ENCODE results near the gene PLXDC2.

Gene PLXDC2

DNA sequence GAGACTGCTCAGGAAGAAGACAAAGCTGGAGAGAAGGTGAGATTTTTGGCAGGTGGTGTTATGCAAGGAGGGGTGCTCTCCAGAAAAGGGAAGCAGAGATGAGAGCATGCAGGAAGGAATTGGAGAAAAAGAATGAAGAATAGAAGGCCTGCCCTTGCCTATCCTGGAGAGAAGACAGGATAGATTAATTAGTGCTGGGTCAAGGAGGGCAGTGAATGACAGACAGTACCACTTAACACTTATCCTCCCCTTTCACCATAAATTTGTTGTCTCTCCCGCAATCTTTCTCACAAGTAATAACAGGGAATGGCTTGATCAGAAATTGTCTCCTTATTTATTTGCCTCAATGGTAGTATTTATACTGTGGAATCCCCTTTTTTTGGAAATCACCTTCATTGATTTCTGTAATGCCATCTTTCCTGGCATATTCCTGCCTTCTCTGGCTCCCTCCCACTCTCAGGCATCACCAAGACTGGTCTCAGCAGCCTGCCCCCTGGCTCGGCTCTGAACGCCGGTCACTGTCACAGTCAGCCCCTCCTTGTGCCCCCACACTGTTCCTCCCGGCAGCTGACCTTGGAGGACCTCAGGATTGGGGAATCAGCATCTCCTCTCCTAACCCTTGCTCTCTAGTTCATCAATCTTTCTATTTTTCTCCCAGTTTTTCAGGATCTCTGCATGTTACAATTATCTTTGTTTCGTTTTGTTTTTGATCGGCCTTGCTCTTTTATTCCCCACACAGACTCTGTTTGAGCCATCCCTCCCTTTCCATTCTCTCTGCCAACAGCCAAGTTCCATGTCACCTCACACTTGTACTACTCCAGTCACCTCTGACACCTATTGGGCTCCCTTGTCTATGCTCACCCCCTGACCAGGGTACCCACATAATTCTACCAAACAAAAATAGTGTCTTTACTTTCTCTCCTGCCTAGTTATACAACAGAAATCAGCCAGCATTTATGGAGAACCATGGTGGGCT, 294.2 kb downstream of the PLXDC2 start (continued):
- TF ChIP-seq ZNF514 (tag by site-specific recombination; IDR thresholded peaks at IDR 0.05) (no peak), ZNF19 (tag by site-specific recombination; IDR thresholded peaks at IDR 0.05; ENCODE audit: low read depth) (no peak), ZFP69B (tag by site-specific recombination; IDR thresholded peaks at IDR 0.05) (no peak), ZNF221 (tag by site-specific recombination; IDR thresholded peaks at IDR 0.05; ENCODE audit: borderline replicate concordance) (no peak), ZNF335 (tag by site-specific recombination; conservative IDR thresholded peaks at IDR 0.05) (no peak), ZNF121 (tag by site-specific recombination; IDR thresholded peaks at IDR 0.05) (no peak), ZNF561 (tag by site-specific recombination; IDR thresholded peaks at IDR 0.05; ENCODE audit: borderline replicate concordance) (no peak)
- TF ChIP-seq, protein P1, sequence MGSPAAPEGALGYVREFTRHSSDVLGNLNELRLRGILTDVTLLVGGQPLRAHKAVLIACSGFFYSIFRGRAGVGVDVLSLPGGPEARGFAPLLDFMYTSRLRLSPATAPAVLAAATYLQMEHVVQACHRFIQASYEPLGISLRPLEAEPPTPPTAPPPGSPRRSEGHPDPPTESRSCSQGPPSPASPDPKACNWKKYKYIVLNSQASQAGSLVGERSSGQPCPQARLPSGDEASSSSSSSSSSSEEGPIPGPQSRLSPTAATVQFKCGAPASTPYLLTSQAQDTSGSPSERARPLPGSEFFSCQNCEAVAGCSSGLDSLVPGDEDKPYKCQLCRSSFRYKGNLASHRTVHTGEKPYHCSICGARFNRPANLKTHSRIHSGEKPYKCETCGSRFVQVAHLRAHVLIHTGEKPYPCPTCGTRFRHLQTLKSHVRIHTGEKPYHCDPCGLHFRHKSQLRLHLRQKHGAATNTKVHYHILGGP (tag by site-specific recombination; IDR thresholded peaks at IDR 0.05): no peak
- TF ChIP-seq, protein P2, sequence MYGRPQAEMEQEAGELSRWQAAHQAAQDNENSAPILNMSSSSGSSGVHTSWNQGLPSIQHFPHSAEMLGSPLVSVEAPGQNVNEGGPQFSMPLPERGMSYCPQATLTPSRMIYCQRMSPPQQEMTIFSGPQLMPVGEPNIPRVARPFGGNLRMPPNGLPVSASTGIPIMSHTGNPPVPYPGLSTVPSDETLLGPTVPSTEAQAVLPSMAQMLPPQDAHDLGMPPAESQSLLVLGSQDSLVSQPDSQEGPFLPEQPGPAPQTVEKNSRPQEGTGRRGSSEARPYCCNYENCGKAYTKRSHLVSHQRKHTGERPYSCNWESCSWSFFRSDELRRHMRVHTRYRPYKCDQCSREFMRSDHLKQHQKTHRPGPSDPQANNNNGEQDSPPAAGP (tag by site-specific recombination; IDR thresholded peaks at IDR 0.05): no peak

DNA sequence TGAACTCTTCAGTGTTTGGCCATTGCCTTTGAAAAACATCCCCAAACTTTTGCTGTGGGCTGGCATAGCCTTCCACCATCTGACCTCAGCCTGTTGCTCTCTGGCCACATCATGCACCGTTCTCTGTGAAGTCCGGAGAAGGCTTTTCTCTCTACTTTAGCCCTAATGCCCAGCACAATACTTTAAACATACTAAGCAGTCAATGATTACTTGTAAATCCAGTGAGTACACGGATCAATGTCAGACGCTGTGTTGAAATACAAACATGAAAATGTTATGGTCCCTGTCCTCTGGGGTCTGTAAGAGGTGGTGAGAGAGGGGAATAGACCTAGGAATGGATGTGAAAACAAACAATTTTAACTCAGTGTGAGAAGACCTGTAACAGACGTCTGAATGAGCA, 297.9 kb downstream of the PLXDC2 start:
- Histone ChIP-seq H3K9me3 (ENCODE audit: control insufficient read depth, insufficient read depth, low read depth, low read length) (no peaks in the 10 kb centered on the region), H3K36me3 (ENCODE audit: control insufficient read depth in 2 of 2, insufficient read depth in 1 of 2, low read length in 2 of 2) (no peaks in the 10 kb centered on the region), H3K4me1 (ENCODE audit: control insufficient read depth, insufficient read depth, low read length) (no peaks in the 10 kb centered on the region), H3K4me3 (ENCODE audit: low read depth, low read length) (no peak overlapping the region), H3K27ac (ENCODE audit: extremely low read depth, low read depth, low read length) (no peak overlapping the region)
- ChIA-PET POLR2A (no interaction called here), CTCF (no interaction called here)
- TF ChIP-seq, protein P3, sequence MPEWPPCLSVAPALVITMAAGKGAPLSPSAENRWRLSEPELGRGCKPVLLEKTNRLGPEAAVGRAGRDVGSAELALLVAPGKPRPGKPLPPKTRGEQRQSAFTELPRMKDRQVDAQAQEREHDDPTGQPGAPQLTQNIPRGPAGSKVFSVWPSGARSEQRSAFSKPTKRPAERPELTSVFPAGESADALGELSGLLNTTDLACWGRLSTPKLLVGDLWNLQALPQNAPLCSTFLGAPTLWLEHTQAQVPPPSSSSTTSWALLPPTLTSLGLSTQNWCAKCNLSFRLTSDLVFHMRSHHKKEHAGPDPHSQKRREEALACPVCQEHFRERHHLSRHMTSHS (tag by site-specific recombination; IDR thresholded peaks at IDR 0.05): no peak
- TF ChIP-seq KLF16 (tag by site-specific recombination; IDR thresholded peaks at IDR 0.05): no peak
- no peak for TF ChIP-seq KLF8 (tag by site-specific recombination; IDR thresholded peaks at IDR 0.05)
- TF ChIP-seq, protein P4, sequence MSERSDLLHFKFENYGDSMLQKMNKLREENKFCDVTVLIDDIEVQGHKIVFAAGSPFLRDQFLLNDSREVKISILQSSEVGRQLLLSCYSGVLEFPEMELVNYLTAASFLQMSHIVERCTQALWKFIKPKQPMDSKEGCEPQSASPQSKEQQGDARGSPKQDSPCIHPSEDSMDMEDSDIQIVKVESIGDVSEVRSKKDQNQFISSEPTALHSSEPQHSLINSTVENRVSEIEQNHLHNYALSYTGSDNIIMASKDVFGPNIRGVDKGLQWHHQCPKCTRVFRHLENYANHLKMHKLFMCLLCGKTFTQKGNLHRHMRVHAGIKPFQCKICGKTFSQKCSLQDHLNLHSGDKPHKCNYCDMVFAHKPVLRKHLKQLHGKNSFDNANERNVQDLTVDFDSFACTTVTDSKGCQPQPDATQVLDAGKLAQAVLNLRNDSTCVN (tag by site-specific recombination; optimal IDR thresholded peaks at IDR 0.05): no peak
- TF ChIP-seq ZNF292 (tag by site-specific recombination; IDR thresholded peaks at IDR 0.05; ENCODE audit: borderline replicate concordance, low read depth): no peak
- TF ChIP-seq, protein P5, sequence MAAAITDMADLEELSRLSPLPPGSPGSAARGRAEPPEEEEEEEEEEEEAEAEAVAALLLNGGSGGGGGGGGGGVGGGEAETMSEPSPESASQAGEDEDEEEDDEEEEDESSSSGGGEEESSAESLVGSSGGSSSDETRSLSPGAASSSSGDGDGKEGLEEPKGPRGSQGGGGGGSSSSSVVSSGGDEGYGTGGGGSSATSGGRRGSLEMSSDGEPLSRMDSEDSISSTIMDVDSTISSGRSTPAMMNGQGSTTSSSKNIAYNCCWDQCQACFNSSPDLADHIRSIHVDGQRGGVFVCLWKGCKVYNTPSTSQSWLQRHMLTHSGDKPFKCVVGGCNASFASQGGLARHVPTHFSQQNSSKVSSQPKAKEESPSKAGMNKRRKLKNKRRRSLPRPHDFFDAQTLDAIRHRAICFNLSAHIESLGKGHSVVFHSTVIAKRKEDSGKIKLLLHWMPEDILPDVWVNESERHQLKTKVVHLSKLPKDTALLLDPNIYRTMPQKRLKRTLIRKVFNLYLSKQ (tag by site-specific recombination; IDR thresholded peaks at IDR 0.05; ENCODE audit: borderline replicate concordance): no peak
- TF ChIP-seq ZBTB17 (tag by site-specific recombination; IDR thresholded peaks at IDR 0.05): no peak
- no peak for TF ChIP-seq BCL11A (tag by site-specific recombination; IDR thresholded peaks at IDR 0.05; ENCODE audit: low read depth)
- TF ChIP-seq ZNF155 (tag by site-specific recombination; IDR thresholded peaks at IDR 0.05): no peak
- TF ChIP-seq, protein P6, sequence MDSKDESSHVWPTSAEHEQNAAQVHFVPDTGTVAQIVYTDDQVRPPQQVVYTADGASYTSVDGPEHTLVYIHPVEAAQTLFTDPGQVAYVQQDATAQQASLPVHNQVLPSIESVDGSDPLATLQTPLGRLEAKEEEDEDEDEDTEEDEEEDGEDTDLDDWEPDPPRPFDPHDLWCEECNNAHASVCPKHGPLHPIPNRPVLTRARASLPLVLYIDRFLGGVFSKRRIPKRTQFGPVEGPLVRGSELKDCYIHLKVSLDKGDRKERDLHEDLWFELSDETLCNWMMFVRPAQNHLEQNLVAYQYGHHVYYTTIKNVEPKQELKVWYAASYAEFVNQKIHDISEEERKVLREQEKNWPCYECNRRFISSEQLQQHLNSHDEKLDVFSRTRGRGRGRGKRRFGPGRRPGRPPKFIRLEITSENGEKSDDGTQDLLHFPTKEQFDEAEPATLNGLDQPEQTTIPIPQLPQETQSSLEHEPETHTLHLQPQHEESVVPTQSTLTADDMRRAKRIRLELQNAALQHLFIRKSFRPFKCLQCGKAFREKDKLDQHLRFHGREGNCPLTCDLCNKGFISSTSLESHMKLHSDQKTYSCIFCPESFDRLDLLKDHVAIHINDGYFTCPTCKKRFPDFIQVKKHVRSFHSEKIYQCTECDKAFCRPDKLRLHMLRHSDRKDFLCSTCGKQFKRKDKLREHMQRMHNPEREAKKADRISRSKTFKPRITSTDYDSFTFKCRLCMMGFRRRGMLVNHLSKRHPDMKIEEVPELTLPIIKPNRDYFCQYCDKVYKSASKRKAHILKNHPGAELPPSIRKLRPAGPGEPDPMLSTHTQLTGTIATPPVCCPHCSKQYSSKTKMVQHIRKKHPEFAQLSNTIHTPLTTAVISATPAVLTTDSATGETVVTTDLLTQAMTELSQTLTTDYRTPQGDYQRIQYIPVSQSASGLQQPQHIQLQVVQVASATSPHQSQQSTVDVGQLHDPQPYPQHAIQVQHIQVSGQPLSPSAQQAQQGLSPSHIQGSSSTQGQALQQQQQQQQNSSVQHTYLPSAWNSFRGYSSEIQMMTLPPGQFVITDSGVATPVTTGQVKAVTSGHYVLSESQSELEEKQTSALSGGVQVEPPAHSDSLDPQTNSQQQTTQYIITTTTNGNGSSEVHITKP (tag by site-specific recombination; IDR thresholded peaks at IDR 0.05): no peak
- TF ChIP-seq ZFP3 (tag by site-specific recombination; IDR thresholded peaks at IDR 0.05; ENCODE audit: low read depth): no peak
- TF ChIP-seq GLI4 (tag by site-specific recombination; IDR thresholded peaks at IDR 0.05): no peak
- TF ChIP-seq ZNF830 (tag by site-specific recombination; IDR thresholded peaks at IDR 0.05; ENCODE audit: low read depth): no peak
- no peak for TF ChIP-seq REPIN1 (tag by site-specific recombination; IDR thresholded peaks at IDR 0.05; ENCODE audit: low read depth)
